GM19324 (cell line): ENCODE results near the gene TCFL5.

Experiments used
- ATAC-seq: cut with Tn5 transposase; IDR thresholded peaks from one replicate; pipeline ENCODE4 v1.9.1; 2021; ENCODE audit warnings: mild to moderate bottlenecking, moderate library complexity; ENCODE audit not compliant: unreplicated experiment, low FRiP score

Gene TCFL5

GRCh38 chr20:62825986-62826645, 35.5 kb downstream of the TCFL5 start:
- no peak for ATAC-seq

GRCh38 chr20:62825333-62825985, 36.2 kb downstream of the TCFL5 start:
- no peak for ATAC-seq

DNA sequence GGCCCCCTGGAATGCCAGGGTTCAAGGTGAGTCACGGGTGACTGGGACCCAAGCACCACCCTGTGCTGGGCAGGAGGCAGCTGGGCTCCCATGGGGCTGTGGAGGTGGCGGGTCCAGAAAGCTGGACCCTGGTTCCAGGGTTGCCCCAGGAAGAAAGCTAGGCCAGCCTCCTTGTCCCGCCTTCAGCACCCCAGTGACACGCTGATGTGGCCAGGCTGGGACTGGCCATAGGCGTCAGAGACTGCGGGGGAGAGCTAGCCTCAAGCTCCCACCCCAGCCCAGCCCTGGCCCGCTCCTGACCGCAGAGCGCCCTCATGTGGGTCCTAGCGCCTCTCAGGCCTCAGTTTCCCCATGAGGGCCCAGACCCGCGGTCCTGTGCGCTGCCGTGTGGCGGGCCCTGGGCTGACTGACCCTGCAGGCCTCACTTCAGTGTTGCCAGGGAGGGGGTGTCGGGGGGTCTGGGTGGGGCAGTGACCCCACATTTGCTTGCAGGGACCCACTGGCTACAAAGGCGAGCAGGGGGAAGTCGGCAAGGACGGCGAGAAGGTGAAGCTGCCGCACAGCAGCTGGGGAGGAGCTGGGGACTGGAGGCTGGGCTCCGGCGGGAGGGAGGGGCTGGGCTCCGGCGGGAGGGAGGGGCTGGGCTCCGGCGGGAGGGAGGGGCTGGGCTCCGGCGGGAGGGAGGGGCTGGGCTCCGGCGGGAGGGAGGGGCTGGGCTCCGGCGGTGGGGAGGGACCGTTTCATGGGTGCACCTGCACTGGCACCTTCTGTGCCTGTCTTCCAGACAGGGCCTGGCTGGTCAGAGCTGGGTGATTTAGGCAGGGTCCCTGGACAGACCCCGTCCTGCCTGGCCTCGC, 36.9 kb downstream of the TCFL5 start:
- no peak for ATAC-seq

DNA sequence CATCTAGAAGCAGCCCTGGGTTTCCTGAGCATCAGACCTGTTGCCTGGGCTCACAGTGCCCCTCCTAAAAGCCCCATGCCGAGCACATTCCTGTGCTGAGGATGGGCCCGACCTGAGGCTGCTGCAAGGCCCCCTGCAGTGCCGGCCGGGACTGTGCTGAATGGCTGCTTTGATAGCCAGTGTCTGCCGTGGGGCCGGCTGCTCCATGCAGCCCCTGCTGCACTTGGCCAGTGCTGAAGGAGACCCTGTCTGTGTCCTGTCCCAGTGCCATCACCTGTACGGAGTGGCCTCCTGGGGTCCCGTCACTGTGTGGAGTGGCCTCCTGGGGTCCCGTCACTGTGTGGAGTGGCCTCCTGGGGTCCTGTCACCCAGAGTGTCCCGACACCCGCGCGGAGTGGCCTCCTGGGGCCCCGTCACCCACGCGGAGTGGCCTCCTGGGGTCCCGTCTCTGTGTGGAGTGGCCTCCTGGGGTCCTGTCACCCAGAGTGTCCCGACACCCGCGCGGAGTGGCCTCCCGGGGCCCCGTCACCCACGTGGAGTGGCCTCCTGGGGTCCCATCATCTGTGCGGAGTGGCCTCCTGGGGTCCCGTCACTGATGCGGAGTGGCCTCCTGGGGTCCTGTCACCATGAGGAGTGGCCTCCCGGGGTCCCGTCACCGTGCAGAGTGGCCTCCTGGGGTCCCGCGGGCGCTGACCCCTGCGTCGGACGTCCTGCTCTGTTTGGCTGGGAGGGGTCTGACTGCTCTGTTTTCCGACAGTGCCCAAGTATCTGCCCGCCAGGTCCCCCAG, 37.7 kb downstream of the TCFL5 start:
- ATAC-seq, result no peak

- no peak for ATAC-seq
Measured at GRCh38 chr20:62822788-62823651, 38.6 kb downstream of the TCFL5 start.

GRCh38 chr20:62822239-62822787, 39.3 kb downstream of the TCFL5 start:
- no peak for ATAC-seq

DNA sequence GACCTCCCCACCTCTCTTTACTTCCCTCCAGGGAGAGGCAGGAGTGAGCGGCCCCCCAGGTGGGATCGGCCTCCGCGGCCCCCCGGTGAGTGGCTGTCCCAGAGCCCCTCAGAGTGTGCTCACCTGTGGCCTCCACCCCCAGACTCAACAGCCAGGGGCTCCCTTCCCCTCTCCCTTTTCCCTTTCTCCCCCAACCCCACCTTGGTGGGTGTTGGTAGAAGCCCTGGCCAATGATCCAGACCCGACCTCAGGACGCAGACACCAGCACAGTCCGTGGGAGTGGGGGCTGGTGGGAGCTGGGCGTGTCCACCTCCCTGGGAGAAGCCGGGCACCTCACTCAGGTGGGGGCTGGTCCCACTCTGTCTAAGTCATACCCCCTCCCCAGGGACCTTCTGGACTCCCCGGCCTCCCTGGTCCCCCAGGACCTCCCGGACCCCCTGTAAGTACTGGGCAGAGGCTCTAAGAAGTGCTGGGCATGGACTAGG, 39.9 kb downstream of the TCFL5 start:
- no peak for ATAC-seq

DNA sequence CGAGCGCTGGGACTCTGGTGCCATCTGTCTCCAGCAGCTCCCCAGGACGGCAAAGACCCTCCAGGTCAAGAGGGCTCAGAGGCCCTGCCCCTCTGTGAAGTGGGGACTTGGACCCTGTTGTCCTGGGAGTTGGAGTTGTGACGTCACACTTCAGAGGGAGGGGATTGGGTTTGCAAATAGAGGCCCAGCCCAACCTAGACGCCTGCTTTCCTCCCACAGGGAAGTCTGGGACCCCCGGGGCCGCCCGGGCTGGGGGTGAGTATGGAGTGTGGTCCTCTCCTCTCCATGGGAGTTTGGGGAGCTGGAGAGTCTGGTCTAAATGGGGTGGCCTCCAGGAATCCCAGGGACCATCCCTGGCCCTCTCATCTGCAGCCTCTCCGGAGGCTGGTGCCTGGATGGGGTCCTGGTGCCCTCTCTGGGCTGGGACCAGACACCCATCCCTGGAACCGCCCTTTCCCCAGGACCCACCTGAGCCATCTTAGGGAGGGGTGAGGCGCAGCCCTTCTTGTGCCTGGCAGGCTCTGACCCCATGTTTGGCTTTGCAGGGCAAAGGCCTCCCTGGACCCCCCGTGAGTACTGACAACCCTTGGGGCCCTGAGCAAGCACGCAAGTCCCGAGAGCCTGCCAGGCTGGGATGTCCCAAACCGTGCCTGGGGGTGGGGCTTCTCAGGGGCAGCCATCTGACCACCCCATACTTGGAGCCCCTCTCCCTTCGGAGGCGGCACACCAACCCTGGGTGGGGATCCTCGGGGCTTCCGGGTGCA, 40.5 kb downstream of the TCFL5 start:
- no peak for ATAC-seq

- no peak for ATAC-seq
Measured at GRCh38 chr20:62820208-62820961, 41.2 kb downstream of the TCFL5 start.

DNA sequence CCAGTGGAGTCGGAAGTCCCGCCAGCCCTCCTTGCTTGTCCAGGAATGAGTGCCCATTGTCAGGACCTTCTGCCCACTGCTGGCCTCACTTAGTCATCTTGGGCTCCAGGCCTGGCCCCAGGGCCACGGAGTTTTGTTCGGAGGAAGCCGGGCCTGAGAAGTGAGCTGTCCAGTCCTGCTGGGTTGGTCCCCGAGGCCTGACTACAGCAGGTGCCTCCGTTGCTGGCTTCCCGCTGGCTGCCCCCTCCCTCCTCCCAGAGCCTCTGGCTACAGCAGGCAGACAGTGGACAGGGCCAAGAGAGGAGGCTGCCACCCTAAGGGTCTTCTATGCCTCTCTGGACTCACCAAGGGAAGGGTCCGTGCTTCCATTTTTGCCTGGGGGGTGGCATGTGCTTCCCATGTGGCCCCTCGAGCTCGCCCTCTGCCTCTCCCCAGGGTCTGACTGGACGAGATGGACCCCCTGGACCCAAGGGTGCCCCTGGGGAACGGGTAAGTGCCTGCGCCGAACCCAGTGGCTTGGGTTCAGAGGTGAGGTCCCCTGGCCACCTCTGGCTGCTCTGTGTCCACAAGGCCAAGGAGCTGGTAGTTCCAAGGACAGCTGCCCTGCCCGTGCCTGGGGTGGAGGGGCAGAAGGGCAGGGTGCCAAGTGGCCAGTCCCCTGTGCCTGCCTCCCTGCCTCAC, 42.0 kb downstream of the TCFL5 start:
- ATAC-seq, result no peak

DNA sequence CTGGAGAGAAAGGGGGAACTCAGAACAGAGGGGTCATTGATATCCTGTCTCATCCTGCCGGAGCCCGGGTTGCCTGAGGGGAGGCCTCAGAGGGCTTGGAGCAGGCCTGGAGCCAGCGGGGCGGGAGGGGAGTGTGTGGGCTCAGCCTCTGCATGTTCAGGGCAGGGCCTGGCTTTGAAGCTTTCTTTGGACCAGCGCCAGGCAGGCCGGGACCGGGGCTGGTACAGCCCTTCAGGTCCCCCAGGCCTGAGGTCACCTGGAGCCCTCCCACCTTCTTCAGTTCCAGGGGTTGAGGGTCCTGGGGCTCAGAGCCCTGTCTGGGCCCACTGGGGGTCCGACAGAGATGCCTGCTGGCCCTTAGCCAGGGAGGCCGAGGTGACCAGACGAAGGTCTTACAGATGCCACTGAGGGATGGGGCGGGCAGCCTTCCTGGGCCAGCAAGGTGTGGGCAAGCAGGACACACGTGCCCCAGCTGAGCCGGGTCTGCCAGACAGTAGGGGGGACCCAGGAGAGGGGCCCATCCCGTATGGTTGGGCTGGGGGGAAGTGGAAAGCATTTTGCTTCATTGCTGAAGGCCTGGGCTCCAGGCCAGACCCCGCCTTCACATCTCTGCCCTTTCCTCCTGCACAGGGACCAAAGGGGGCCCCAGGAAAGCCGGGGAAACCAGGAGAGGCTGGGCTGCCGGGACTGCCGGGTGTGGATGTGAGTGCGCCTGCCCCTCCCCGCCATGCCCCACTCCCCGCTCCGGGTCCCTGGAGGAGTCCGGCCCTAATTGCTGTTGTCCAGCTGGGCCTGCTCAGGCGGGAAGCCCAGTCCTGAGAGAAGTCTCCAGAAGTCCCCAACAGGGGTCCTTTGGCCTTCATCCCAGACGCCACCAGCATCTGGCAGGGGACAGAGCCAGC, 42.8 kb downstream of the TCFL5 start:
- no peak for ATAC-seq

- ATAC-seq, result no peak
Measured at GRCh38 chr20:62817975-62818591, 43.5 kb downstream of the TCFL5 start.

DNA sequence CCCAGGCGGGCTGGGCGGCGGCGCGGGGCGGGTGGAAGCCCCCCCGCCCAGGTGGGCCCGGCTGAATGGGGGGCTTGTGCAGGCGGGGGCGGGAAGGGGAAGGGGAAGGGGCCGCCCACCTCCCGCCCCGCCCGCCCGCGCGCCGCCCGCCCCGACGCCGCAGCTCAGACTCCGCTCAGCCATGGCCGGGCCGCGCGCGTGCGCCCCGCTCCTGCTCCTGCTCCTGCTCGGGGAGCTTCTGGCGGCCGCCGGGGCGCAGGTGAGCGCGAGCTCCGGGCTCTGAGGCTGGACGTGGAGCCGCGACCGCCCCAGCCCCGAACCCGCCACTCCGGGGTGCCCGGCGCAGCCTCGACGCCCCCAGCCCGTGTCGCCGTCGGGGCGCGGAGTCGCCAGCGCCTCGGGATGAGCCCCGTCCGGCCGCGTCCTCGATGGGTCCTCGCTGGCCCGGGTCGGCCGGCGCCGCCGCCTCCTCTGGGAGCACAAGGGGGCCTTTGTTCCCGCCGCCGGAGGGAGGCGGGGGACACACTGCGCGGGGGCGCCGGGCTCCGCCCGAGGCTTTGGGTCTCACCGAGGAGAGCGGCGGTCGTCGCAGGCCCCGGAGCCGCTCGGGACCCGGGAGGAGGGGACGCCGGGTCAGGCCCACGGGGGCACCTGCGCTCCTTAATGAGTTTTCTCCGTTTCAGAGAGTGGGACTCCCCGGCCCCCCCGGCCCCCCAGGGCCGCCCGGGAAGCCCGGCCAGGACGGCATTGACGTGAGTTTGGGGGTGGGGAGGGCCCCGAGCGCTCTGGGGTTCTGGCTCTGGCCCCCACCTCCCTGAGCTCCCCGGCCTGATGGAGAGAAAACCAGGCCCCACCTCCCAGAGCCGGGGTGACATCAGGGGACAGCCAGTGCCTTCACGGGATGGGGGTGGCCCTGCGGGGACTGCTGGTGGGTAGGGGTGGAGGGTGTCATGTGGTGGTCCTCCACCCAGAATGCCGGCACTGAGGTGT, 44.4 kb downstream of the TCFL5 start, which contains the start of gene COL9A3:
Gene COL9A3, plus strand, starts transcription at position 167 of the 990 bp plus-strand sequence. Its CDS starts 15 bp downstream, at position 182.
- no peak for ATAC-seq

- ATAC-seq, result no peak
Measured at GRCh38 chr20:62816031-62816883, 45.4 kb downstream of the TCFL5 start.
